CD14-positive monocyte (primary cell): ENCODE data around the gene ARSB. TPM values are rescaled to one million over a fixed set of nuclear protein-coding genes. Genes with fewer than 3 reads are reported as not detected.

Experiments
- DNase-seq, 3 donors: peaks; one replicate each; pipeline ENCODE4 v3.0.0-alpha.2; 2011 to 2022
- H2AFZ ChIP-seq: 2 replicates; pipeline ENCODE4 v1.6.0; 2012; ENCODE audit warnings: mild to moderate bottlenecking, low read depth, low read length, inconsistent platforms; ENCODE audit not compliant: insufficient read depth, poor library complexity, severe bottlenecking
- H3K27ac ChIP-seq, 2 donors: 1 replicate in 1 of 2; 2 replicates in 1 of 2; pipeline ENCODE4 v1.5.1; 2012 to 2013; ENCODE audit warnings: low read length in 2 of 2, control low read depth in 1 of 2, inconsistent platforms in 1 of 2, low read depth in 1 of 2, mild to moderate bottlenecking in 1 of 2
- H3K27me3 ChIP-seq, 2 donors: one replicate each; pipeline versions ENCODE4 v1.6.0 to v1.6.1; 2011 to 2013; ENCODE audit warnings: low read length in 2 of 2; ENCODE audit not compliant: control insufficient read depth in 2 of 2, insufficient read depth in 2 of 2
- H3K36me3 ChIP-seq, 2 donors: replicated peaks in 1 of 2; 1 replicate in 1 of 2; 2 replicates in 1 of 2; pipeline versions ENCODE4 v1.5.1 to v1.6.1; 2012 to 2013; ENCODE audit warnings: low read length in 2 of 2, control low read depth in 1 of 2, inconsistent platforms in 1 of 2, mild to moderate bottlenecking in 1 of 2; ENCODE audit not compliant: insufficient read depth in 2 of 2, control insufficient read depth in 1 of 2
- H3K4me1 ChIP-seq, 2 donors: 1 replicate in 1 of 2; 2 replicates in 1 of 2; pipeline versions ENCODE4 v1.5.1 to v1.6.1; 2012 to 2013; ENCODE audit warnings: low read length in 2 of 2, control low read depth in 1 of 2, inconsistent platforms in 1 of 2, mild to moderate bottlenecking in 1 of 2, moderate library complexity in 1 of 2; ENCODE audit not compliant: insufficient read depth in 2 of 2, control insufficient read depth in 1 of 2
- H3K4me2 ChIP-seq: replicated peaks from 2 replicates; pipeline ENCODE3; 2012; ENCODE audit warnings: low read length, moderate library complexity, mild to moderate bottlenecking; ENCODE audit not compliant: poor library complexity, severe bottlenecking; ENCODE audit errors: extremely low read depth
- H3K4me3 ChIP-seq, 3 experiments: fragments of 200-600 bp in 1 of 3; sonication (generic) in 1 of 3; replicated peaks in 1 of 3; 1 replicate in 2 of 3; 2 replicates in 1 of 3; pipeline ENCODE4 v1.5.1; 2011 to 2013; ENCODE audit warnings: low read length in 3 of 3, mild to moderate bottlenecking in 3 of 3, control low read depth in 2 of 3, low read depth in 2 of 3, inconsistent platforms in 1 of 3, moderate library complexity in 1 of 3
- H3K79me2 ChIP-seq: 2 replicates; pipeline ENCODE4 v1.6.0; 2012; ENCODE audit warnings: mild to moderate bottlenecking, control low read depth, inconsistent platforms, low read length, moderate library complexity; ENCODE audit not compliant: insufficient read depth
- H3K9ac ChIP-seq: 2 replicates; pipeline ENCODE4 v1.6.0; 2017; ENCODE audit warnings: low read length, mild to moderate bottlenecking; ENCODE audit not compliant: insufficient read depth, poor library complexity, severe bottlenecking
- H3K9me3 ChIP-seq, 2 donors: replicated peaks in 1 of 2; 1 replicate in 1 of 2; 2 replicates in 1 of 2; pipeline versions ENCODE4 v1.5.1 to v1.6.1; 2012 to 2013; ENCODE audit warnings: low read length in 2 of 2, control low read depth in 1 of 2; ENCODE audit not compliant: control insufficient read depth in 1 of 2, insufficient read depth in 1 of 2
- H4K20me1 ChIP-seq: 2 replicates; pipeline ENCODE4 v1.6.0; 2012; ENCODE audit warnings: mild to moderate bottlenecking, low read length, control low read depth, moderate library complexity; ENCODE audit not compliant: insufficient read depth
- H3K27ac Mint-ChIP-seq, 7 donors: one replicate each; pipeline ENCODE4 v1.8.0; 2020; ENCODE audit warnings: mild to moderate bottlenecking in 7 of 7, mixed read lengths in 7 of 7, moderate library complexity in 6 of 7, inconsistent platforms in 2 of 7
- H3K27me3 Mint-ChIP-seq, 3 donors: one replicate each; pipeline ENCODE4 v1.8.0; 2021 to 2022; ENCODE audit warnings: low read depth in 3 of 3, mild to moderate bottlenecking in 3 of 3, mixed read lengths in 3 of 3, moderate library complexity in 3 of 3, inconsistent platforms in 1 of 3
- H3K36me3 Mint-ChIP-seq, 2 donors: one replicate each; pipeline ENCODE4 v1.8.0; 2020; ENCODE audit warnings: mixed read lengths in 2 of 2, inconsistent platforms in 1 of 2, mild to moderate bottlenecking in 1 of 2
- H3K4me1 Mint-ChIP-seq: one replicate; pipeline ENCODE4 v1.8.0; 2020; ENCODE audit warnings: mild to moderate bottlenecking, mixed read lengths
- H3K4me3 Mint-ChIP-seq, 2 donors: one replicate each; pipeline ENCODE4 v1.8.0; 2020; ENCODE audit warnings: mild to moderate bottlenecking in 2 of 2, mixed read lengths in 2 of 2, moderate library complexity in 1 of 2
- H3K9me3 Mint-ChIP-seq, 7 donors: one replicate each; pipeline ENCODE4 v1.8.0; 2020 to 2022; ENCODE audit warnings: mixed read lengths in 7 of 7, mild to moderate bottlenecking in 6 of 7, moderate library complexity in 6 of 7, inconsistent platforms in 2 of 7
- CTCF ChIP-seq: fragments of 200-600 bp; IDR thresholded peaks from one replicate; pipeline ENCODE4 v1.8.0; 2022; ENCODE audit warnings: antibody characterized with exemption, mild to moderate bottlenecking
- WGBS: methylation state at CpG from one replicate; pipeline ENCODE4 v1.1.5; 2013; ENCODE audit warnings: missing lambda C conversion rate; ENCODE audit not compliant: insufficient coverage; 5-methylcytosine and 5-hydroxymethylcytosine counted together
- intact Hi-C, 2 donors: fragments of 100-400 bp; cut with micrococcal nuclease; formaldehyde crosslinking; loops; one replicate each; pipeline versions ENCODE4 v1.15.0 to v1.15.1; 2023
- polyA plus RNA-seq, 3 donors: library from polyadenylated mRNA; depleted of rRNA in 1 of 3; unstranded in 2 of 3; stranded (reverse) in 1 of 3; fragments of 300-500 nt in 2 of 3; fragments of >200 nt in 1 of 3; fragmentation: Illumina TruSeq in 2 of 3; gene quantifications; 1 replicate in 2 of 3; 2 replicates in 1 of 3; pipeline ENCODE4 v1.2.3, GENCODE V29; 2012 to 2021

Gene ARSB
- polyA plus RNA-seq, 3 donors: 18.0 to 28.7 (median 18.1) TPM

- Mint-ChIP-seq H3K9me3 (peaks cover 0 to 5% (median 3%) of the 10 kb centered on the region in 7 donors), H3K36me3 (peaks cover 4 to 7% of the 10 kb centered on the region in 2 donors), H3K27me3 (no peaks in the 10 kb centered on the region), H3K4me3 (no peak overlapping the region), H3K4me1 (no peaks in the 10 kb centered on the region), H3K27ac (no peak overlapping the region)
- intact Hi-C loops: no loop called here
- no peaks in the 10 kb centered on the region for H3K27me3 ChIP-seq
- TF ChIP-seq CTCF: no peak
- no peak overlapping the region for H3K9ac ChIP-seq
- WGBS: 86% methylated on average over 1 of the region's 8 CpGs
- H3K4me1 ChIP-seq: no peaks in the 10 kb centered on the region
- no peak overlapping the region for H3K4me2 ChIP-seq
- no peak for DNase-seq
- no peaks in the 10 kb centered on the region for H3K79me2 ChIP-seq
- H3K27ac ChIP-seq: no peak overlapping the region
- no peak overlapping the region for H3K4me3 ChIP-seq
- no peak overlapping the region for H2AFZ ChIP-seq
- peaks cover under 1 to 2% of the 10 kb centered on the region in 2 donors for H3K36me3 ChIP-seq
- peaks cover 1 to 4% of the 10 kb centered on the region in 2 donors for H3K9me3 ChIP-seq
- no peaks in the 10 kb centered on the region for H4K20me1 ChIP-seq
Observed at GRCh38 chr5:78806544-78806943, 178.6 kb downstream of the ARSB start.

GRCh38 chr5:78805474-78806124 lies 179.5 kb downstream of the ARSB start:
- Histone ChIP-seq H2AFZ (no peak overlapping the region), H3K27ac (no peak overlapping the region), H3K9me3 (peaks cover 4 to 7% of the 10 kb centered on the region in 2 donors), H3K79me2 (no peaks in the 10 kb centered on the region), H3K27me3 (no peaks in the 10 kb centered on the region), H3K4me2 (no peak overlapping the region), H3K4me1 (no peaks in the 10 kb centered on the region), H3K9ac (no peak overlapping the region), H3K36me3 (peaks cover 2 to 11% of the 10 kb centered on the region in 2 donors), H3K4me3 (no peak overlapping the region), H4K20me1 (no peaks in the 10 kb centered on the region)
- no peak for TF ChIP-seq CTCF
- intact Hi-C loops: no loop called here
- no peaks in the 10 kb centered on the region for H3K27me3 Mint-ChIP-seq
- WGBS: 95% methylated on average over 5 of the region's 10 CpGs
- no peak for DNase-seq
- H3K27ac Mint-ChIP-seq: no peak overlapping the region
- no peak overlapping the region for H3K4me3 Mint-ChIP-seq
- no peaks in the 10 kb centered on the region for H3K4me1 Mint-ChIP-seq
- H3K9me3 Mint-ChIP-seq: peaks cover 0 to 14% (median 8%) of the 10 kb centered on the region in 7 donors
- peaks cover 13% of the 10 kb centered on the region in 2 donors for H3K36me3 Mint-ChIP-seq
